B cell (primary cell): ENCODE data around the gene KRT71. TPM values are rescaled to one million over a fixed set of nuclear protein-coding genes. Genes with fewer than 3 reads are reported as not detected.

Source experiments
- ATAC-seq: fragments of 200-7000 bp; cut with Tn5 transposase; one replicate; pipeline ENCODE4 v1.10.0; 2021; ENCODE audit warnings: low read depth, mild to moderate bottlenecking, moderate number of reproducible peaks, moderate library complexity
- CTCF ChIA-PET: fragments of 350-600 bp; sonication (Branson Sonifier 250); formaldehyde crosslinking; loops from one replicate; lab custom pipeline; 2021; ENCODE audit warnings: antibody characterized with exemption, inconsistent platforms; lab: Charles Lee
- POLR2A ChIA-PET: fragments of 350-600 bp; sonication (Branson Sonifier 250); formaldehyde crosslinking; loops from one replicate; lab custom pipeline; 2021; ENCODE audit warnings: antibody characterized with exemption; lab: Charles Lee
- DNase-seq: peaks from one replicate; pipeline ENCODE4 v3.0.0; 2013
- H2AFZ ChIP-seq: 2 replicates; pipeline ENCODE4 v1.6.1; 2012; ENCODE audit warnings: mild to moderate bottlenecking, low read depth, low read length; ENCODE audit not compliant: insufficient read depth, poor library complexity, severe bottlenecking
- H3K27ac ChIP-seq, 2 donors: 1 replicate in 1 of 2; 2 replicates in 1 of 2; pipeline ENCODE4 v1.5.1; 2012 to 2013; ENCODE audit warnings: low read length in 2 of 2, mild to moderate bottlenecking in 2 of 2, moderate library complexity in 1 of 2
- H3K27me3 ChIP-seq, 4 experiments: fragments of 200-600 bp in 1 of 4; sonication (generic) in 1 of 4; replicated peaks in 1 of 4; 1 replicate in 2 of 4; 2 replicates in 2 of 4; pipeline versions ENCODE4 v1.6.1 to v1.7.0; 2013 to 2016; ENCODE audit warnings: low read length in 3 of 4, mild to moderate bottlenecking in 2 of 4, mixed read lengths in 1 of 4, moderate library complexity in 1 of 4; ENCODE audit not compliant: insufficient read depth in 4 of 4, control insufficient read depth in 3 of 4; ENCODE audit errors: control extremely low read depth in 1 of 4
- H3K36me3 ChIP-seq, 2 experiments: replicated peaks in 1 of 2; 1 replicate in 1 of 2; 2 replicates in 1 of 2; pipeline versions ENCODE4 v1.6.1 to v1.7.1; 2013; ENCODE audit warnings: low read length in 1 of 2; ENCODE audit not compliant: insufficient read depth in 2 of 2, control insufficient read depth in 1 of 2; ENCODE audit errors: control extremely low read depth in 1 of 2, extremely low read depth in 1 of 2
- H3K4me1 ChIP-seq, 2 donors: fragments of 200-600 bp in 1 of 2; sonication (generic) in 1 of 2; 1 replicate in 1 of 2; 2 replicates in 1 of 2; pipeline versions ENCODE4 v1.5.1 to v1.6.1; 2013 to 2017; ENCODE audit warnings: low read length in 2 of 2; ENCODE audit not compliant: control insufficient read depth in 2 of 2, insufficient read depth in 2 of 2
- H3K4me2 ChIP-seq: replicated peaks from 2 replicates; pipeline ENCODE3; 2012; ENCODE audit warnings: mild to moderate bottlenecking, low read depth, low read length; ENCODE audit not compliant: poor library complexity, severe bottlenecking
- H3K4me3 ChIP-seq, 5 experiments: fragments of 200-600 bp in 1 of 5; sonication (generic) in 1 of 5; 1 replicate in 3 of 5; 2 replicates in 2 of 5; pipeline versions ENCODE4 v1.5.1 to v1.7.0; 2011 to 2016; ENCODE audit warnings: low read length in 4 of 5, mild to moderate bottlenecking in 4 of 5, low read depth in 2 of 5, control low read depth in 1 of 5, moderate library complexity in 1 of 5; ENCODE audit not compliant: insufficient read depth in 1 of 5; ENCODE audit errors: control extremely low read depth in 1 of 5, extremely low read depth in 1 of 5
- H3K79me2 ChIP-seq: fragments of 200-600 bp; sonication (generic); one replicate; pipeline ENCODE4 v1.6.0; 2016; ENCODE audit warnings: low read length; ENCODE audit not compliant: control insufficient read depth, insufficient read depth
- H3K9ac ChIP-seq: fragments of 200-600 bp; sonication (generic); 2 replicates; pipeline ENCODE4 v1.6.1; 2017; ENCODE audit warnings: mild to moderate bottlenecking, low read length, moderate library complexity
- H3K9me3 ChIP-seq, 3 donors: one replicate each; pipeline versions ENCODE4 v1.6.1 to v1.7.1; 2013; ENCODE audit warnings: low read length in 2 of 3; ENCODE audit not compliant: control insufficient read depth in 2 of 3, insufficient read depth in 1 of 3; ENCODE audit errors: control extremely low read depth in 1 of 3
- H4K20me1 ChIP-seq: 2 replicates; pipeline ENCODE4 v1.6.0; 2012; ENCODE audit warnings: mild to moderate bottlenecking, low read length; ENCODE audit not compliant: insufficient read depth, control insufficient read depth, poor library complexity, severe bottlenecking
- H3K27ac Mint-ChIP-seq: one replicate; pipeline ENCODE4 v1.8.0; 2021; ENCODE audit warnings: mixed read lengths
- H3K27me3 Mint-ChIP-seq: one replicate; pipeline ENCODE4 v1.8.0; 2021; ENCODE audit warnings: mixed read lengths
- H3K4me1 Mint-ChIP-seq: one replicate; pipeline ENCODE4 v1.8.0; 2021; ENCODE audit warnings: mixed read lengths
- H3K4me3 Mint-ChIP-seq: one replicate; pipeline ENCODE4 v1.8.0; 2021; ENCODE audit warnings: mixed read lengths
- H3K9me3 Mint-ChIP-seq: one replicate; pipeline ENCODE4 v1.8.0; 2022; ENCODE audit warnings: mixed read lengths; ENCODE audit not compliant: insufficient read depth
- EZH2 ChIP-seq: IDR thresholded peaks from 2 replicates; pipeline ENCODE4 v1.6.1; 2012; ENCODE audit warnings: borderline replicate concordance, low read depth, mild to moderate bottlenecking, moderate library complexity, low read length; ENCODE audit not compliant: insufficient read depth, poor library complexity, severe bottlenecking
- WGBS: methylation state at CpG from one replicate; pipeline ENCODE4 v1.1.5; 2013; ENCODE audit warnings: missing lambda C conversion rate; ENCODE audit not compliant: insufficient coverage; 5-methylcytosine and 5-hydroxymethylcytosine counted together
- intact Hi-C: fragments of 100-400 bp; cut with micrococcal nuclease; formaldehyde crosslinking; loops from one replicate; pipeline ENCODE4 v1.10.0; 2022
- polyA plus RNA-seq: library from polyadenylated mRNA; depleted of rRNA; stranded (reverse); fragments of >200 nt; gene quantifications from 2 replicates; pipeline ENCODE4 v1.2.3, GENCODE V29; 2012
- total RNA-seq, 2 donors: library from RNA; stranded (reverse); fragments of 120-200 nt in 1 of 2; gene quantifications; 1 replicate in 1 of 2; 2 replicates in 1 of 2; pipeline versions ENCODE4 v1.2.3 to v1.2.4, GENCODE V29; 2013 to 2022
- TF ChIP-seq, protein P1 (sequence below): fragments of 200-600 bp; IDR thresholded peaks from one replicate; pipeline ENCODE4 v1.8.0; 2022; ENCODE audit warnings: antibody characterized with exemption, mild to moderate bottlenecking

Gene KRT71
- total and polyA plus RNA-seq, 2 donors (not counting 1 experiment from before 2014, with no cell fraction given) = not detected

DNA sequence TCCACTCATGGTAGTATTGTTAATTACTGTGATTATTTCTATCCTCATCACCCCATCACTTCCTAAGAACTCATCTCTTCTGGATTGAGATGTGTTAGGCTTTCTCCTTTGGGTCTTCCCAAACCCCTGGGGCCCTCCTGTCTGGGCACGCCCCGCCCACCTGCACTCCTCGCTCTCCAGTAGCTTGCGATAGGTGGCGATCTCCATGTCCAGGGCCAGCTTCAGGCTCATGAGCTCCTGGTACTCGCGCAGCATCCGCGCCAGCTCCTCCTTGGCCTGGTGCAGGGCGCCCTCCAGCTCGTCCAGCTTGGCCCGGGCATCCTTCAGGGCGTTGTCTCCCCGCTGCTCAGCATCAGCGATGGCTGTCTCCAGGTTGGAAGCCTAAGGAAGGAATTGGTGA lies 6.8 kb downstream of the KRT71 start:
- Histone ChIP-seq H3K4me1 (no peaks in the 10 kb centered on the region), H3K9me3 (peaks cover 0 to 4% (median 0%) of the 10 kb centered on the region in 3 donors), H3K4me3 (no peak overlapping the region), H3K27ac (no peak overlapping the region), H3K36me3 (no peaks in the 10 kb centered on the region), H4K20me1 (no peaks in the 10 kb centered on the region), H3K27me3 (no peaks in the 10 kb centered on the region), H3K9ac (no peak overlapping the region), H3K79me2 (no peaks in the 10 kb centered on the region), H3K4me2 (no peak overlapping the region), H2AFZ (no peak overlapping the region)
- Mint-ChIP-seq H3K27me3 (peaks cover 21% of the 10 kb centered on the region), H3K9me3 (no peaks in the 10 kb centered on the region), H3K4me1 (no peaks in the 10 kb centered on the region), H3K4me3 (no peak overlapping the region), H3K27ac (no peak overlapping the region)
- TF ChIP-seq, protein P1, sequence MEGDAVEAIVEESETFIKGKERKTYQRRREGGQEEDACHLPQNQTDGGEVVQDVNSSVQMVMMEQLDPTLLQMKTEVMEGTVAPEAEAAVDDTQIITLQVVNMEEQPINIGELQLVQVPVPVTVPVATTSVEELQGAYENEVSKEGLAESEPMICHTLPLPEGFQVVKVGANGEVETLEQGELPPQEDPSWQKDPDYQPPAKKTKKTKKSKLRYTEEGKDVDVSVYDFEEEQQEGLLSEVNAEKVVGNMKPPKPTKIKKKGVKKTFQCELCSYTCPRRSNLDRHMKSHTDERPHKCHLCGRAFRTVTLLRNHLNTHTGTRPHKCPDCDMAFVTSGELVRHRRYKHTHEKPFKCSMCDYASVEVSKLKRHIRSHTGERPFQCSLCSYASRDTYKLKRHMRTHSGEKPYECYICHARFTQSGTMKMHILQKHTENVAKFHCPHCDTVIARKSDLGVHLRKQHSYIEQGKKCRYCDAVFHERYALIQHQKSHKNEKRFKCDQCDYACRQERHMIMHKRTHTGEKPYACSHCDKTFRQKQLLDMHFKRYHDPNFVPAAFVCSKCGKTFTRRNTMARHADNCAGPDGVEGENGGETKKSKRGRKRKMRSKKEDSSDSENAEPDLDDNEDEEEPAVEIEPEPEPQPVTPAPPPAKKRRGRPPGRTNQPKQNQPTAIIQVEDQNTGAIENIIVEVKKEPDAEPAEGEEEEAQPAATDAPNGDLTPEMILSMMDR = no peak
- TF ChIP-seq EZH2 = no peak
- DNase-seq = no peak
- WGBS = 94% methylated on average over 12 of the region's 15 CpGs
- intact Hi-C loops = no loop called here
- ATAC-seq = no peak
- ChIA-PET POLR2A (no interaction called here), CTCF (no interaction called here)

GRCh38 chr12:52543985-52544883 lies 8.7 kb downstream of the KRT71 start:
- ATAC-seq (no peak), DNase-seq (no peak)
- no peak overlapping the region for H3K4me3 ChIP-seq
- no peak overlapping the region for H3K9ac ChIP-seq
- H3K27me3 ChIP-seq = no peaks in the 10 kb centered on the region
- no peak overlapping the region for H3K4me3 Mint-ChIP-seq
- H3K36me3 ChIP-seq = no peaks in the 10 kb centered on the region
- no peak overlapping the region for H2AFZ ChIP-seq
- TF ChIP-seq EZH2 = no peak
- TF ChIP-seq, protein P1 = no peak
- no peak overlapping the region for H3K4me2 ChIP-seq
- H4K20me1 ChIP-seq = no peaks in the 10 kb centered on the region
- CTCF ChIA-PET = no interaction called here
- no peaks in the 10 kb centered on the region for H3K9me3 Mint-ChIP-seq
- intact Hi-C loops = no loop called here
- POLR2A ChIA-PET = no interaction called here
- no peak overlapping the region for H3K27ac ChIP-seq
- no peak overlapping the region for H3K27ac Mint-ChIP-seq
- H3K9me3 ChIP-seq = peaks cover 0 to 6% (median 0%) of the 10 kb centered on the region in 3 donors
- H3K4me1 ChIP-seq = no peaks in the 10 kb centered on the region
- no peaks in the 10 kb centered on the region for H3K4me1 Mint-ChIP-seq
- peaks cover 15% of the 10 kb centered on the region for H3K27me3 Mint-ChIP-seq
- WGBS = 94% methylated on average over 17 of the region's 17 CpGs
- no peaks in the 10 kb centered on the region for H3K79me2 ChIP-seq
